CD4-positive, alpha-beta T cell treated with Interleukin-10 for 1 hour (primary cell): ENCODE data around the gene BARHL2.

Experiments used
- DNase-seq: peaks from one replicate; pipeline ENCODE4 v3.0.0-alpha.2; 2020

The BARHL2 gene

GRCh38 chr1:90716552-90717355, at the start of gene BARHL2:
BARHL2 (minus strand) TSS chr1:90717302; CDS start chr1:90717195, 107 bp downstream.
- DNase-seq: no peak

GRCh38 chr1:90763930-90764329, 46.8 kb upstream of the BARHL2 start:
- DNase-seq: no peak

GRCh38 chr1:90763506-90763905, 46.4 kb upstream of the BARHL2 start:
- DNase-seq: no peak

GRCh38 chr1:90761781-90762589, 44.9 kb upstream of the BARHL2 start:
- no peak for DNase-seq

- no peak for DNase-seq
Observed at GRCh38 chr1:90761156-90761555, 44.1 kb upstream of the BARHL2 start.

- no peak for DNase-seq
Observed at GRCh38 chr1:90753556-90753955, 36.5 kb upstream of the BARHL2 start.

- no peak for DNase-seq
Observed at GRCh38 chr1:90748668-90749067, 31.6 kb upstream of the BARHL2 start.

- DNase-seq: no peak
Observed at GRCh38 chr1:90746857-90747256, 29.8 kb upstream of the BARHL2 start.

- no peak for DNase-seq
Observed at GRCh38 chr1:90745972-90746371, 28.9 kb upstream of the BARHL2 start.

- no peak for DNase-seq
Observed at GRCh38 chr1:90732136-90732535, 15.0 kb upstream of the BARHL2 start.

GRCh38 chr1:90731382-90732050, 14.4 kb upstream of the BARHL2 start:
- DNase-seq: no peak

- no peak for DNase-seq
Observed at GRCh38 chr1:90730243-90731022, 13.3 kb upstream of the BARHL2 start.

GRCh38 chr1:90729504-90730242, 12.6 kb upstream of the BARHL2 start:
- DNase-seq: no peak

- no peak for DNase-seq
Observed at GRCh38 chr1:90728502-90729287, 11.6 kb upstream of the BARHL2 start.

GRCh38 chr1:90727917-90728501, 10.9 kb upstream of the BARHL2 start:
- no peak for DNase-seq

- DNase-seq: no peak
Observed at GRCh38 chr1:90726986-90727480, 9.9 kb upstream of the BARHL2 start.

GRCh38 chr1:90726425-90726985, 9.4 kb upstream of the BARHL2 start:
- DNase-seq: no peak

- DNase-seq: no peak
Observed at GRCh38 chr1:90725657-90726424, 8.7 kb upstream of the BARHL2 start.

- DNase-seq: no peak
Observed at GRCh38 chr1:90724926-90725656, 8.0 kb upstream of the BARHL2 start.
